GM18511 (cell line): ENCODE data around the gene CATSPERE.

ENCODE experiments used
- ATAC-seq: cut with Tn5 transposase; IDR thresholded peaks from one replicate; pipeline ENCODE4 v1.9.1; 2021; ENCODE audit warnings: mild to moderate bottlenecking, moderate library complexity; ENCODE audit not compliant: unreplicated experiment

Gene CATSPERE

GRCh38 chr1:244615301-244615700 lies 154.2 kb downstream of the CATSPERE start:
- ATAC-seq = no peak

GRCh38 chr1:244626709-244627108 lies 165.6 kb downstream of the CATSPERE start:
- no peak for ATAC-seq

GRCh38 chr1:244628789-244629188 lies 167.7 kb downstream of the CATSPERE start:
- no peak for ATAC-seq

- no peak for ATAC-seq
Measured at GRCh38 chr1:244633140-244633539, 172.1 kb downstream of the CATSPERE start.

GRCh38 chr1:244634546-244634945 lies 173.5 kb downstream of the CATSPERE start:
- ATAC-seq = no peak

- no peak for ATAC-seq
Measured at GRCh38 chr1:244636488-244637259, 175.6 kb downstream of the CATSPERE start.

GRCh38 chr1:244639561-244639960 lies 178.5 kb downstream of the CATSPERE start:
- no peak for ATAC-seq

- ATAC-seq = no peak
Measured at GRCh38 chr1:244640917-244641316, 179.8 kb downstream of the CATSPERE start.

GRCh38 chr1:244642526-244642925 lies 181.5 kb downstream of the CATSPERE start:
- no peak for ATAC-seq

GRCh38 chr1:244642988-244643387 lies 181.9 kb downstream of the CATSPERE start:
- no peak for ATAC-seq

- no peak for ATAC-seq
Measured at GRCh38 chr1:244645414-244645813, 184.3 kb downstream of the CATSPERE start.

- no peak for ATAC-seq
Measured at GRCh38 chr1:244645890-244646289, 184.8 kb downstream of the CATSPERE start.

GRCh38 chr1:244647819-244648218 lies 186.7 kb downstream of the CATSPERE start:
- no peak for ATAC-seq

GRCh38 chr1:244651956-244652622 lies 191.0 kb downstream of the CATSPERE start:
- ATAC-seq = no peak

- ATAC-seq = peak; percentile 96
Measured at GRCh38 chr1:244652623-244653438, 191.8 kb downstream of the CATSPERE start, which contains the start of gene DESI2. Gene DESI2 (plus strand): TSS chr1:244653126. CDS start chr1:244653314, 188 bp downstream.

- ATAC-seq = peak; percentile 0
Measured at GRCh38 chr1:244653439-244654107, 192.5 kb downstream of the CATSPERE start.

- no peak for ATAC-seq
Measured at GRCh38 chr1:244654108-244655038, 193.3 kb downstream of the CATSPERE start.

- no peak for ATAC-seq
Measured at GRCh38 chr1:244655186-244655585, 194.1 kb downstream of the CATSPERE start.

GRCh38 chr1:244657421-244657820 lies 196.3 kb downstream of the CATSPERE start:
- ATAC-seq = no peak

- no peak for ATAC-seq
Measured at GRCh38 chr1:244659694-244660093, 198.6 kb downstream of the CATSPERE start.
